Panc1 (cell line): ENCODE results near the gene IMP4. TPM values are rescaled to one million over a fixed set of nuclear protein-coding genes. Genes with fewer than 3 reads are reported as not detected.
A peak's percentile ranks its signal among the peaks of the same experiment; 100 is the strongest.

Experiments
- ATAC-seq: fragments of 200-7000 bp; cut with Tn5 transposase; 2 replicates; pipeline ENCODE4 v1.9.1; 2020; ENCODE audit warnings: mild to moderate bottlenecking, moderate library complexity
- BruUV-seq: library from RNA; stranded (reverse); fragments of 400-500 nt; replicated peaks from 2 replicates; lab custom pipeline; 2021; lab: Mats Ljungman, UMichigan
- CTCF ChIA-PET: fragments of 300-600 bp; sonication (Branson Sonifier 250); formaldehyde crosslinking; loops from one replicate; lab custom pipeline; 2022; ENCODE audit warnings: antibody characterized with exemption; lab: Charles Lee
- POLR2A ChIA-PET: fragments of 300-600 bp; sonication (Branson Sonifier 250); formaldehyde crosslinking; loops from one replicate; lab custom pipeline; 2022; ENCODE audit warnings: antibody characterized with exemption; lab: Charles Lee
- DNase-seq: peaks from one replicate; pipeline ENCODE4 v3.0.0-alpha.2; 2010; ENCODE audit warnings: low read depth, low spot score
- H3K27ac ChIP-seq: 2 replicates; pipeline ENCODE4 v1.5.1; 2011; ENCODE audit warnings: mild to moderate bottlenecking, low read length, inconsistent platforms
- H3K27me3 ChIP-seq: fragments of 200-500 bp; sonication (Bioruptor generic); 2 replicates; pipeline ENCODE4 v1.6.0; 2014; ENCODE audit warnings: low read length, inconsistent platforms; ENCODE audit not compliant: control insufficient read depth, insufficient read depth
- H3K36me3 ChIP-seq: fragments of 200-500 bp; sonication (Bioruptor generic); 2 replicates; pipeline ENCODE4 v1.5.1; 2014; ENCODE audit warnings: inconsistent platforms, mild to moderate bottlenecking, low read length, moderate library complexity; ENCODE audit not compliant: control insufficient read depth, insufficient read depth
- H3K4me1 ChIP-seq: 2 replicates; pipeline ENCODE4 v1.5.1; 2011; ENCODE audit warnings: inconsistent platforms, mild to moderate bottlenecking, low read length, moderate library complexity; ENCODE audit not compliant: control insufficient read depth, insufficient read depth
- H3K4me3 ChIP-seq, 2 experiments: 2 replicates each; pipeline ENCODE4 v1.5.1; 2011 to 2012; ENCODE audit warnings: low read depth in 2 of 2, low read length in 2 of 2, mild to moderate bottlenecking in 2 of 2, inconsistent platforms in 1 of 2, moderate library complexity in 1 of 2
- H3K9me3 ChIP-seq: fragments of 200-500 bp; sonication (Bioruptor generic); 2 replicates; pipeline ENCODE4 v1.5.1; 2014; ENCODE audit warnings: low read depth, mild to moderate bottlenecking, inconsistent platforms, low read length, moderate library complexity; ENCODE audit not compliant: control insufficient read depth, insufficient read depth
- CTCF ChIP-seq: fragments of 450-650 bp; IDR thresholded peaks from 2 replicates; pipeline ENCODE4 v1.5.1; 2017; ENCODE audit warnings: mild to moderate bottlenecking
- POLR2AphosphoS5 ChIP-seq: IDR thresholded peaks from 2 replicates; pipeline ENCODE4 v1.6.1; 2012; ENCODE audit warnings: mild to moderate bottlenecking, low read depth, low read length, moderate library complexity
- REST ChIP-seq, 2 experiments: IDR thresholded peaks; 2 replicates each; pipeline ENCODE4 v1.6.1; 2011 to 2012; ENCODE audit warnings: low read depth in 2 of 2, control low read depth in 1 of 2, low read length in 1 of 2, mild to moderate bottlenecking in 1 of 2, moderate library complexity in 1 of 2; ENCODE audit not compliant: insufficient read depth in 1 of 2
- SIN3A ChIP-seq: IDR thresholded peaks from 2 replicates; pipeline ENCODE4 v1.6.1; 2012; ENCODE audit warnings: low read depth, mild to moderate bottlenecking, low read length, moderate library complexity, borderline replicate concordance; ENCODE audit not compliant: insufficient read depth
- TCF7L2 ChIP-seq: IDR thresholded peaks from 2 replicates; pipeline ENCODE4 v1.6.1; 2011; ENCODE audit warnings: mild to moderate bottlenecking, low read depth, low read length, inconsistent platforms
- in situ Hi-C: cut with HindIII; loops from 2 replicates; pipeline ENCODE4 v1.10.0; 2016; ENCODE audit warnings: low sequenced_read_pairs, low pct_unique_long_range_greater_than_20kb
- intact Hi-C: fragments of 100-400 bp; cut with micrococcal nuclease; formaldehyde crosslinking; loops from one replicate; pipeline ENCODE4 v1.10.0; 2022; ENCODE audit not compliant: unreplicated experiment
- total RNA-seq: library from RNA; stranded (reverse); gene quantifications from one replicate; pipeline ENCODE4 v1.2.1, GENCODE V29; 2021; ENCODE audit not compliant: unreplicated experiment

Gene IMP4
- total RNA-seq, 1 experiment from 2014 or later, result 104 TPM

GRCh38 chr2:130368786-130369185 lies 26.1 kb downstream of the IMP4 start:
- intact Hi-C loops, result no loop called here
- Histone ChIP-seq H3K4me1 (peaks cover 8% of the 10 kb centered on the region), H3K9me3 (no peaks in the 10 kb centered on the region), H3K27me3 (no peaks in the 10 kb centered on the region), H3K27ac (no peak overlapping the region), H3K36me3 (no peaks in the 10 kb centered on the region), H3K4me3 (no peak overlapping the region)
- DNase-seq (no peak), ATAC-seq (no peak)
- peak; percentile 36; the same call in 1 of the 2 replicates for TF ChIP-seq POLR2AphosphoS5
- no peak for TF ChIP-seq TCF7L2
- no peak for TF ChIP-seq CTCF
- in situ Hi-C loops, result no loop called here
- ChIA-PET POLR2A (no interaction called here), CTCF (no interaction called here)
- no TSS peak for BruUV-seq

- ChIA-PET CTCF (no interaction called here), POLR2A (no interaction called here)
- H3K27ac ChIP-seq, result no peak overlapping the region
- no TSS peak for BruUV-seq
- intact Hi-C loops, result no loop called here
- in situ Hi-C loops, result no loop called here
- peaks cover 9% of the 10 kb centered on the region for H3K4me1 ChIP-seq
- no peaks in the 10 kb centered on the region for H3K27me3 ChIP-seq
- H3K9me3 ChIP-seq, result no peaks in the 10 kb centered on the region
- TF ChIP-seq POLR2AphosphoS5 (no peak), REST (IDR thresholded peaks at IDR 0.05; ENCODE audit: insufficient read depth in 1 of 2, low read depth in 2 of 2, low read length in 1 of 2) (no peak), TCF7L2 (no peak), SIN3A (no peak), CTCF (no peak)
- no peak for ATAC-seq
- H3K36me3 ChIP-seq, result no peaks in the 10 kb centered on the region
- no peak overlapping the region for H3K4me3 ChIP-seq
- DNase-seq, result no peak
Observed at GRCh38 chr2:130369311-130369964, 26.7 kb downstream of the IMP4 start.
